ENCODE measurements around the gene FBXW4. TPM values are rescaled to one million over a fixed set of nuclear protein-coding genes. Genes with fewer than 3 reads are reported as not detected.

Gene FBXW4
- total and polyA plus RNA-seq, 2 of the 8 experiments (the other 6 are each of a cell fraction or from before 2014, with no cell fraction given): 29.0 to 32.8 TPM

GRCh38 chr10:101696632-101697031 lies 1.7 kb upstream of the FBXW4 start:
- no peaks in the 10 kb centered on the region for H3K27me3 ChIP-seq (replicated peaks in 1 of 4; ENCODE audit: control insufficient read depth in 3 of 4, extremely low read depth in 1 of 4, insufficient read depth in 3 of 4, low read length in 3 of 4)
- ChIA-PET CTCF (ENCODE audit: partially characterized antibody) (interaction anchor here (0.6 kb wide), 1 partner anchor 54 kb away, joined by 4 read pairs; no protein-coding TSS in a partner anchor), POLR2A (ENCODE audit: partially characterized antibody) (no interaction called here)
- H3K36me3 ChIP-seq (ENCODE audit: control insufficient read depth in 2 of 4, insufficient read depth in 4 of 4, low read length in 3 of 4): no peaks in the 10 kb centered on the region
- H3K4me2 ChIP-seq (ENCODE audit: insufficient read depth in 1 of 2, low read depth in 2 of 2, low read length in 2 of 2): no peak overlapping the region
- no peak for DNase-seq (ENCODE audit: low read depth in 1 of 2, low spot score in 2 of 2)
- H3K4ac ChIP-seq (replicated peaks; ENCODE audit: insufficient read length, low read depth, low read length): no peak overlapping the region
- H3K27ac ChIP-seq (ENCODE audit: low read depth, low read length): no peak overlapping the region
- no peak overlapping the region for H2BK15ac ChIP-seq (ENCODE audit: low read length)
- H2BK5ac ChIP-seq (ENCODE audit: low read depth, low read length): no peak overlapping the region
- H3K56ac ChIP-seq (replicated peaks; ENCODE audit: insufficient read length, low read depth, low read length): no peak overlapping the region
- WGBS, 2 experiments (ENCODE audit: extremely low coverage in 1 of 2, insufficient coverage in 1 of 2, insufficient read length in 1 of 2, insufficient replicate concordance in 2 of 2, low coverage in 1 of 2, low lambda C conversion rate in 2 of 2, missing lambda C conversion rate in 1 of 2): 90% methylated on average over 3 of the region's 3 CpGs; no CpG with 5 or more reads in 1 of the 2 experiments
- H3K79me2 ChIP-seq (ENCODE audit: control insufficient read depth in 1 of 2, insufficient read depth in 2 of 2, low read length in 2 of 2): peaks cover 2 to 9% of the 10 kb centered on the region in 2 experiments; a peak in 3 of 4 replicates
- no peak overlapping the region for H3K9ac ChIP-seq (replicated peaks in 1 of 4; ENCODE audit: extremely low read depth in 1 of 4, low read depth in 3 of 4, low read length in 3 of 4)
- no peak overlapping the region for H3K18ac ChIP-seq (ENCODE audit: extremely low read depth, low read length)
- no peak overlapping the region for H2BK120ac ChIP-seq (replicated peaks; ENCODE audit: low read depth, low read length)
- H3K23ac ChIP-seq (ENCODE audit: insufficient read length): no peak overlapping the region
- no peak overlapping the region for H3K4me3 ChIP-seq (ENCODE audit: extremely low read depth in 1 of 4, insufficient read depth in 2 of 4, low read depth in 3 of 4, low read length in 4 of 4)
- H3K9me3 ChIP-seq (ENCODE audit: insufficient read depth in 2 of 2, low read depth in 1 of 2, low read length in 1 of 2): no peaks in the 10 kb centered on the region
- H2BK12ac ChIP-seq (ENCODE audit: low read depth, low read length): no peak overlapping the region
- peaks cover 0 to 9% (median 3%) of the 10 kb centered on the region in 4 experiments; a peak in 4 of 7 replicates for H3K4me1 ChIP-seq (replicated peaks in 1 of 4; ENCODE audit: control insufficient read depth in 3 of 4, insufficient read depth in 4 of 4, low read length in 3 of 4)
- no peaks in the 10 kb centered on the region for H3K79me1 ChIP-seq (ENCODE audit: low read depth, low read length)
- H3K23me2 ChIP-seq (ENCODE audit: low read depth, low read length): peaks cover 11% of the 10 kb centered on the region
- H2AFZ ChIP-seq (ENCODE audit: low read length): no peak overlapping the region
- H3K14ac ChIP-seq (ENCODE audit: insufficient read length): no peak overlapping the region
- H4K20me1 ChIP-seq (replicated peaks in 1 of 2; ENCODE audit: control insufficient read depth in 1 of 2, insufficient read depth in 2 of 2, low read length in 2 of 2): no peaks in the 10 kb centered on the region
- no peak overlapping the region for H2AK5ac ChIP-seq (ENCODE audit: low read depth, low read length)
- no peak overlapping the region for H4K8ac ChIP-seq (ENCODE audit: extremely low read depth, insufficient read depth, low read length)
- no peak overlapping the region for H4K91ac ChIP-seq (replicated peaks; ENCODE audit: insufficient read length, low read length)
- FAIRE-seq: no peak
- H2BK20ac ChIP-seq (ENCODE audit: low read length): no peak overlapping the region
- no peak overlapping the region for H4K5ac ChIP-seq (ENCODE audit: insufficient read length, low read depth, low read length)
- TF ChIP-seq KDM1A (IDR thresholded peaks at IDR 0.05; ENCODE audit: borderline replicate concordance, low read length): no peak
- no peak for TF ChIP-seq SIX5 (IDR thresholded peaks at IDR 0.05; ENCODE audit: low read depth, low read length)
- TF ChIP-seq KDM4A (IDR thresholded peaks at IDR 0.05; ENCODE audit: low read depth, low read length, severe bottlenecking): no peak
- TF ChIP-seq NRF1 (IDR thresholded peaks at IDR 0.05; ENCODE audit: low read depth, low read length): no peak
- TF ChIP-seq KDM5A (IDR thresholded peaks at IDR 0.05; ENCODE audit: low read length): no peak
- no peak for TF ChIP-seq SIRT6 (IDR thresholded peaks at IDR 0.05; ENCODE audit: low read length)
- TF ChIP-seq EGR1 (IDR thresholded peaks at IDR 0.05; ENCODE audit: borderline replicate concordance, low read depth, low read length): no peak
- TF ChIP-seq MAX (IDR thresholded peaks at IDR 0.05): no peak
- TF ChIP-seq POLR2AphosphoS5 (IDR thresholded peaks at IDR 0.05; ENCODE audit: low read depth, low read length): no peak
- no peak for TF ChIP-seq NANOG (IDR thresholded peaks at IDR 0.05; ENCODE audit: insufficient read depth, low read depth, low read length, poor library complexity, severe bottlenecking)
- no peak for TF ChIP-seq BCL11A (IDR thresholded peaks at IDR 0.05; ENCODE audit: low read depth in 2 of 2, low read length in 2 of 2)
- no peak for TF ChIP-seq ATF2 (IDR thresholded peaks at IDR 0.05; ENCODE audit: low read length)
- TF ChIP-seq YY1 (IDR thresholded peaks at IDR 0.05; ENCODE audit: low read depth, low read length): no peak
- no peak for TF ChIP-seq TCF12 (IDR thresholded peaks at IDR 0.05; ENCODE audit: low read depth, low read length)

Measured in H1 (cell line).